GM21529 (cell line): ENCODE data around the gene HSPA1A.
"Not testable (repeated sequence)": the region's sequence is repeated elsewhere in the genome, so short reads cannot be mapped to it uniquely, and the experiment has no call there.

Experiments used
- ATAC-seq: cut with Tn5 transposase; IDR thresholded peaks from one replicate; pipeline ENCODE4 v1.9.1; 2021; ENCODE audit not compliant: unreplicated experiment

HSPA1A gene

GRCh38 chr6:31834367-31835250 lies 19.3 kb downstream of the HSPA1A start:
- ATAC-seq: no peak

GRCh38 chr6:31836047-31836473 lies 20.7 kb downstream of the HSPA1A start:
- ATAC-seq: no peak

DNA sequence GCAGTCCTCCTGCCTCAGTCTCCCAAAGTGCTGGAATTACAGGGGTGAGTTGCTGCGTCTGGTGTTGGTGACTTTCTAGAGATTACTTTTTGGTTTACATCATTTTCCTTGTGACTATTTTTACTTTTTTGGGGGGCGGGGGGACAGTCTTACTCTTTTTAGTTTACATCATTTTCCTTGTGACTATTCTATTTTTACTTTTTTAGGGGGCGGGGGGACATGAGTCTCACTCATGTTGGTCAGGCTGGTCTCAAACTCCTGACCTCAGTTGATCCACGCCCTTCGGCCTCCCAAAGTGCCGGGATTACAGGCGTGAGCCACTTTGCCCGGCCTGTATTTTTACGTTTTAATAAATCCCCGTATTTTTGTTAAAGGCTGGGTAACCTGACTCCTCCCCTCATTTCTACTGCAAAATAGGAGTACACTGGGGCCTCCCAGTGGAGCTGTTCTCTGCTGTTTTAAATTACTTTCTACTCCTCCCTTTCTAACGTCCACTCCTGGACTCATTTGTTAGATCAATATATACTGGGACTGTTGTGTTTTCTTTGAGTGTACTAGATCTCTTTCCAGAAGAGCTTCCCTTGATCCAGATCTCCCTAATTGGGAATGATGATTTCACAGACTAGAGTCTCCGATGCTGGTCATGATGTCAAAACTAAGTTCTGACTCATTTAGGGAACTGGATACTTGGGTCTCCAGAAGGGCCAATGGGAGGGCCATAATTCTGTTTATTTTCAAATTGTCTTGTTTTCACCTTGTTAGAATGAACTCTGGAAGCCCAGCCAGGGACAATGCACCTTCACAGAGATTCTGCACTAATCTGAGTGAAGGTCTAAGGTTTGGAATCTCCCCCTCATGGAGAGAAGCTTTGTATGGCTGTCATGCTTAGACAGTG lies 21.4 kb downstream of the HSPA1A start:
- ATAC-seq: no peak

DNA sequence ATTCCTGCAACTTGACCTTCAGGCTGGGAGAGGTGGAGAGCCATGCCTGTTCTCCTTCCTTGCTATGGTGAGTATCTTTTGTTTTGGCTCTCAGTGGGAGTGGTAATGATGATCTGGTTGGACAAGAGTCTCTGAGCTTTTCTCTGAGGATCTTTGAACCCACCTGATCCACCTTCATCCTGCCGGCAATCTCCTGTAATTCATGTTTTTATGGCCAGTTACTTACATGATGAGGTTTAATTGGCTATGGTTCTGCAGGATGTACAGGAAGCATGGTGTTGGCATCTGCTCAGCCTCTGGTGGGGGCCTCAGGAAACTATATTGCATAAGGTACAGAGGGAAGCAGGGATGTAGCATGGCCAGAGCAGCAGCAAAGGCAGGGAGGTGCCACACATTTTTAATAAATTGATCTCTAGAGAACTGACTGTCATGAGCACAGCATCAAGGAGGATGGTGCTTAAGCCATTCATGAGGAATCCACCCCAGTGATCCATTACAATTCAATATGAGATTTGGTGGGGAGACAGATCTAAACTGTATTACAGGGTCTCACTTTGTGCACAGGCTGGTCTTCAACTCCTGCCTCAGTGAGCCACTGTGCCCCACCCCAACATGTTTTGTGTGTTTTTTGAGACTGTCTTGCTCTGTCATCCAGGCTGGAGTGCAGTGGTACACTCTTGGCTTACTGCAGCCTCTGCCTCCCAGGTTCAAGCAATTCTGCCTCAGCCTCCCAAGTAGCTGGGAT lies 22.2 kb downstream of the HSPA1A start:
- no peak for ATAC-seq

GRCh38 chr6:31838114-31838553 lies 22.8 kb downstream of the HSPA1A start:
- not testable (repeated sequence) for ATAC-seq

DNA sequence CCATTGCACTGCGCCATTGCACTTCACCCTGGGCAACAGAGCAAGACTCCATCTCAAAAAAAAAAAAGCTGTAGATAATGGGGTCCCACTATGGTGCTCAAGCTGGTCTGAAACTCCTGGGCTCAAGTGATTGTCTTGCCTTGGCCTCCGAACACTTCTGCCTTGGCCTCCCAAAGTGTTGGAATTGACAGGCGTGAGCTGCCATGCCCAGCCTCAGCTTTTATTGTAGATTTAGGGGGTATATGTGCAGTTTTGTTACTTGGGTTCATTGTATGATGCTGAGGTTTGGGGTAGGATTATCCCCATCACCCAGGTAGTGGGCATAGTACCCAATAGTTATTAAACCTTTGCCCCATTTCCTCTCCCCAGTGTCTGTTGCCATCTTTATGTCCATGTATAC lies 23.6 kb downstream of the HSPA1A start:
- no peak for ATAC-seq

- ATAC-seq: not testable (repeated sequence)
Measured at GRCh38 chr6:31839779-31840126, 24.4 kb downstream of the HSPA1A start.

GRCh38 chr6:31842053-31842452 lies 26.7 kb downstream of the HSPA1A start:
- no peak for ATAC-seq

GRCh38 chr6:31844507-31844906 lies 29.2 kb downstream of the HSPA1A start:
- no peak for ATAC-seq

- ATAC-seq: no peak
Measured at GRCh38 chr6:31847276-31847978, 32.1 kb downstream of the HSPA1A start.

- no peak for ATAC-seq
Measured at GRCh38 chr6:31850765-31851484, 35.6 kb downstream of the HSPA1A start.

- no peak for ATAC-seq
Measured at GRCh38 chr6:31851485-31851832, 36.1 kb downstream of the HSPA1A start.

- ATAC-seq: not testable (repeated sequence)
Measured at GRCh38 chr6:31851980-31852718, 36.8 kb downstream of the HSPA1A start.

- ATAC-seq: not testable (repeated sequence)
Measured at GRCh38 chr6:31857774-31858173, 42.4 kb downstream of the HSPA1A start.

DNA sequence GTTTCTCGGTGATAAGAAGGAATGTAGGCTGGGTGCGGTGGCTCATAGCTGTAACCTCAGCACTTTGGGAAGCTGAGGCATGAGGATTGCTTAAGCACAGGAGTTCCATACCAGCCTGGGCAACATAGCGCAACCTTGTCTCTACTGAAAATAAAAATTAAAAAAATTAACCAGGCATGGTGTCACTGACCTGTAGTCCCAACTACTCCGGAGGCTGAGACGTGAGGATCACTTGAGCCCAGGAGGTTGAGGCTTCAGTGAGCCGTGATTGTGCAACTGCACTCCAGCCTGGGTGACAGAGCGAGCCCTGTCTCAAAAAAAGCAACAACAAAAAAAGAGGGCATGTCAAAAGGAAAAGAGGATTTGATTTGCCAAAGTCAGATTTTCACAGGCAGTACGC lies 43.4 kb downstream of the HSPA1A start:
- no peak for ATAC-seq

- ATAC-seq: no peak
Measured at GRCh38 chr6:31859923-31860322, 44.6 kb downstream of the HSPA1A start.

DNA sequence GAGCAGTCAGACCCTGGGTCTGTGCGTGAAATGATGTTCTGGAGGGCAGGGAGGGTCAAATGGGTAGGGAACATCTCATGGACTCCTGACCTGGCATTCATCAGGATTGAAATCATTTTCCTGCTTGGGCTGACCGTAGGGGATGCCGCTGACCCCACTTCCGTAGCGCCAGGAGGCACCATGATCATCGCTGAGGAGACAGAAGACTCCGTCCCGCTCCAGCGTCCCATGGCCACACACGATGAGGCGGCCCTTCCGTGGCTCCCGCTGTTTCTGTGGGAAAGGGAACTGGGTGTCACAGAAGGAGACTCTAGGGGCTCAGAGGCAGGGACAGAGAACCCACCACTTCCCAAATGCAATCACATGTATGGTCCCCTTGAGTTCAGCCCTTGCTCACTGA lies 45.0 kb downstream of the HSPA1A start:
- ATAC-seq: no peak

DNA sequence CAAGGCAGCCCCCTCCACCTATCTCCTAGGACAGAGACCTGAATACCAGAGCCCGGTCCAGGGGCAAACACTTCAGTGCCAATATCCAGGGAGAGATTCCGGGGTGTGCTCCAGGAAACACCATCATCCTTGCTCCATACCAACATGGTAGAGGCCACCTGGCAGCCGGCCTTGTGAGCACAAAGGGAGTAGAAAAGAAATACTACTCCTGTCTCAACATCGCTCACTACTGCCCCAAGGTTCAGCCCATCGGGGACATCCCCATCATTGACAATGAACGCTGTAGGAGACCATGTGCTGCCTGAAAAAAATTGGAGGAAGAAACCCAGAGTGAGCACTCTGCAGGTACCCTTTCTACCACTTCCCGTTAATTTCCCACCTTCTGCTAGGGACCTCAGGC lies 45.8 kb downstream of the HSPA1A start:
- no peak for ATAC-seq

GRCh38 chr6:31861919-31862343 lies 46.6 kb downstream of the HSPA1A start:
- no peak for ATAC-seq
